Sigmoid colon (tissue), 4 donors: ENCODE measurements around the gene SPDYE1.

Experiments
- POLR2A ChIP-seq, 2 donors: fragments of 450-650 bp; IDR thresholded peaks; one replicate each; pipeline ENCODE4 v1.6.1; 2016; ENCODE audit warnings: antibody characterized with exemption in 2 of 2, mild to moderate bottlenecking in 2 of 2, moderate library complexity in 2 of 2
- POLR2AphosphoS5 ChIP-seq, 4 donors: sonication (generic); formaldehyde crosslinking; IDR thresholded peaks; one replicate each; pipeline ENCODE4 v1.6.1; 2017; ENCODE audit warnings: antibody characterized with exemption in 4 of 4
- TF ChIP-seq, protein P1 (sequence below), 4 experiments: fragments of 450-650 bp in 3 of 4; fragments of 200-600 bp in 1 of 4; IDR thresholded peaks; one replicate each; pipeline ENCODE4 v1.5.1; 2016 to 2019; ENCODE audit warnings: antibody characterized with exemption in 4 of 4, mild to moderate bottlenecking in 3 of 4, moderate library complexity in 2 of 4

DNA sequence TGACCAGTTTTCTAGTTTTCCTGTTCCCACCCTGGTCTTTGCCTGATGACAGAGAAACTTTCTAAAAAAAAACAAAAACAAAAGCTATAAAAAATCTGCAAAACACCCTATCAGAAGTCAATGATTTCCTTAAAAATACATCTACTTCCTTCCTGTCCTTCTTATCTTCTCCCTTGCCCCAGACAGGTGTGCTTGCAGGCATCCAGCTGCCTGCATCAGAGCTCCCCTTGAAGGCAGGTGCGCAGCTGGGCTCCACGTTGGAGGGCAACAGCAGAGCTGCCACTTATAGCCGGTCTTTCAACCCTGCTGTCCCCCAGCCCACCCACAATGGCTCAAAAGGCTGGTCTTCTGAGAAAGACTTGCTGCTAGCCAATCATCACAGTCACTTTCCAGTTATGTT lies 41.7 kb upstream of the SPDYE1 start:
- TF ChIP-seq POLR2A (IDR thresholded peaks at IDR 0.05) = no peak
- TF ChIP-seq, protein P1, sequence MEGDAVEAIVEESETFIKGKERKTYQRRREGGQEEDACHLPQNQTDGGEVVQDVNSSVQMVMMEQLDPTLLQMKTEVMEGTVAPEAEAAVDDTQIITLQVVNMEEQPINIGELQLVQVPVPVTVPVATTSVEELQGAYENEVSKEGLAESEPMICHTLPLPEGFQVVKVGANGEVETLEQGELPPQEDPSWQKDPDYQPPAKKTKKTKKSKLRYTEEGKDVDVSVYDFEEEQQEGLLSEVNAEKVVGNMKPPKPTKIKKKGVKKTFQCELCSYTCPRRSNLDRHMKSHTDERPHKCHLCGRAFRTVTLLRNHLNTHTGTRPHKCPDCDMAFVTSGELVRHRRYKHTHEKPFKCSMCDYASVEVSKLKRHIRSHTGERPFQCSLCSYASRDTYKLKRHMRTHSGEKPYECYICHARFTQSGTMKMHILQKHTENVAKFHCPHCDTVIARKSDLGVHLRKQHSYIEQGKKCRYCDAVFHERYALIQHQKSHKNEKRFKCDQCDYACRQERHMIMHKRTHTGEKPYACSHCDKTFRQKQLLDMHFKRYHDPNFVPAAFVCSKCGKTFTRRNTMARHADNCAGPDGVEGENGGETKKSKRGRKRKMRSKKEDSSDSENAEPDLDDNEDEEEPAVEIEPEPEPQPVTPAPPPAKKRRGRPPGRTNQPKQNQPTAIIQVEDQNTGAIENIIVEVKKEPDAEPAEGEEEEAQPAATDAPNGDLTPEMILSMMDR (IDR thresholded peaks at IDR 0.05) = no peak
- no peak for TF ChIP-seq POLR2AphosphoS5 (IDR thresholded peaks at IDR 0.05)
